ENCODE data around the gene GALNT18. TPM values are rescaled to one million over a fixed set of nuclear protein-coding genes. Genes with fewer than 3 reads are reported as not detected.

GALNT18 gene
- total and polyA plus RNA-seq, 2 of the 4 experiments (the other 2 are of a cell fraction), result 9.5 to 11.3 TPM

DNA sequence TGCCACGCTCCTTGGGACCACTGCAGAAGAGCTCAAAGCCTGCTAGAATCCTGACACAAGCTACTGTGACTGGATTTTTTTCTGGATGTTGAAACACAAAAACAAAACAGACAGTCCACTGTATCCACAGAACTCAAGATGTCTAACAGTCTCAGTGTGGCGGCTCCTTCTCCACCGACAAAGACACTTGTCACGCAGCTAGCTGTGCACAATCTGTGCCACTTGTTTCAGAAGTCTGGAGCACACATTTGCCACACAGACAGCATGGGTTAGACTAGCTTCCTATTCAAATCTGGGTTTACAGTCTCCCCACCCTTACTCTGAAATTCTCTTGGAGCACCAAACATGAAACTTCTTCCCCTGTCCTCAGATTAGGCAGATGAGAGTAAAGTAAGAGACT, 99.2 kb downstream of the GALNT18 start:
- Histone ChIP-seq H3K23ac (ENCODE audit: low read depth, low read length) (no peak overlapping the region), H4K5ac (ENCODE audit: low read depth, low read length) (no peak overlapping the region), H3K4me1 (ENCODE audit: control insufficient read depth, insufficient read depth, low read length) (no peaks in the 10 kb centered on the region), H3K4me3 (ENCODE audit: insufficient read depth, low read depth, low read length) (no peak overlapping the region), H3K27ac (ENCODE audit: insufficient read depth, low read length) (no peak overlapping the region), H3K18ac (ENCODE audit: low read depth, low read length) (no peak overlapping the region), H4K91ac (ENCODE audit: insufficient read depth, low read depth, low read length) (no peak overlapping the region), H2AFZ (replicated peaks; ENCODE audit: low read length, poor library complexity) (no peak overlapping the region), H2AK9ac (replicated peaks; ENCODE audit: low read depth, low read length, poor library complexity) (no peak overlapping the region), H3K4me2 (ENCODE audit: low read depth, low read length) (no peak overlapping the region), H4K20me1 (ENCODE audit: insufficient read depth, low read length) (no peaks in the 10 kb centered on the region; the same call in 1 of the 2 replicates), H2BK120ac (ENCODE audit: low read depth, low read length) (no peak overlapping the region), H2AK5ac (ENCODE audit: low read depth, low read length) (no peak overlapping the region), H4K8ac (ENCODE audit: low read depth in 2 of 2, low read length in 2 of 2) (no peak overlapping the region), H3K9me1 (ENCODE audit: insufficient read depth, low read length) (no peaks in the 10 kb centered on the region), H3K14ac (replicated peaks; ENCODE audit: low read depth, low read length) (no peak overlapping the region), H3K27me3 (ENCODE audit: control insufficient read depth, insufficient read depth, low read length) (peaks cover 2% of the 10 kb centered on the region; the same call in 1 of the 2 replicates), H2BK20ac (ENCODE audit: low read depth, low read length) (no peak overlapping the region), H3K9ac (ENCODE audit: low read depth, low read length) (no peak overlapping the region), H3K79me1 (ENCODE audit: low read depth in 1 of 2, low read length in 2 of 2) (no peaks in the 10 kb centered on the region; a peak in 1 of 4 replicates), H3K9me3 (ENCODE audit: control insufficient read depth, insufficient read depth, low read length) (no peaks in the 10 kb centered on the region), H3K56ac (ENCODE audit: extremely low read depth, insufficient read depth, low read length) (no peak overlapping the region), H2BK15ac (ENCODE audit: low read depth, low read length) (no peak overlapping the region), H3K4ac (ENCODE audit: low read depth, low read length) (no peak overlapping the region), H2BK5ac (ENCODE audit: low read depth, low read length, poor library complexity, severe bottlenecking) (no peak overlapping the region), H3K36me3 (ENCODE audit: control insufficient read depth, insufficient read depth, low read length) (no peaks in the 10 kb centered on the region)
- BruUV-seq (replicated peaks), result no TSS peak
- DNase-seq, result no peak
- ChIA-PET CTCF (interaction anchor here (0.6 to 1.1 kb wide), 2 partner anchors 54 to 488 kb away, joined by 3 read pairs; no protein-coding TSS in a partner anchor), POLR2A (ENCODE audit: unreplicated experiment) (no interaction called here)
- dilution Hi-C loops (cut with HindIII; ENCODE audit: low sequenced_read_pairs, unreplicated experiment) (no loop called here), in situ Hi-C loops (cut with MboI; ENCODE audit: low sequenced_read_pairs) (no loop called here), intact Hi-C loops (cut with micrococcal nuclease) (no loop called here)
- TF ChIP-seq MAFK (IDR thresholded peaks at IDR 0.05; ENCODE audit: low read depth, low read length) (no peak), CTCF (conservative IDR thresholded peaks at IDR 0.05; ENCODE audit: low read depth, low read length) (no peak), RCOR1 (IDR thresholded peaks at IDR 0.05; ENCODE audit: insufficient replicate concordance, low read length) (no peak), CEBPB (IDR thresholded peaks at IDR 0.05; ENCODE audit: low read depth, low read length) (no peak), RAD21 (IDR thresholded peaks at IDR 0.05; ENCODE audit: low read length) (no peak), MAZ (IDR thresholded peaks at IDR 0.05; ENCODE audit: borderline replicate concordance, low read depth, low read length) (no peak), BHLHE40 (IDR thresholded peaks at IDR 0.05; ENCODE audit: low read depth, low read length) (no peak), FOS (IDR thresholded peaks at IDR 0.05; ENCODE audit: low read depth, low read length) (no peak), NFE2L2 (IDR thresholded peaks at IDR 0.05; ENCODE audit: low read depth, low read length) (no peak), POLR2A (IDR thresholded peaks at IDR 0.05; ENCODE audit: low read depth, low read length) (no peak), SMC3 (IDR thresholded peaks at IDR 0.05; ENCODE audit: low read depth, low read length) (no peak), RFX5 (IDR thresholded peaks at IDR 0.05; ENCODE audit: low read depth, low read length) (no peak), CHD1 (IDR thresholded peaks at IDR 0.05; ENCODE audit: low read depth, low read length) (no peak), MXI1 (IDR thresholded peaks at IDR 0.05; ENCODE audit: borderline replicate concordance, low read depth, low read length) (no peak)
- TF ChIP-seq, protein P1, sequence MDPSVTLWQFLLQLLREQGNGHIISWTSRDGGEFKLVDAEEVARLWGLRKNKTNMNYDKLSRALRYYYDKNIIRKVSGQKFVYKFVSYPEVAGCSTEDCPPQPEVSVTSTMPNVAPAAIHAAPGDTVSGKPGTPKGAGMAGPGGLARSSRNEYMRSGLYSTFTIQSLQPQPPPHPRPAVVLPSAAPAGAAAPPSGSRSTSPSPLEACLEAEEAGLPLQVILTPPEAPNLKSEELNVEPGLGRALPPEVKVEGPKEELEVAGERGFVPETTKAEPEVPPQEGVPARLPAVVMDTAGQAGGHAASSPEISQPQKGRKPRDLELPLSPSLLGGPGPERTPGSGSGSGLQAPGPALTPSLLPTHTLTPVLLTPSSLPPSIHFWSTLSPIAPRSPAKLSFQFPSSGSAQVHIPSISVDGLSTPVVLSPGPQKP (IDR thresholded peaks at IDR 0.05; ENCODE audit: borderline replicate concordance, low read depth, low read length), result no peak
- TF ChIP-seq, protein P2, sequence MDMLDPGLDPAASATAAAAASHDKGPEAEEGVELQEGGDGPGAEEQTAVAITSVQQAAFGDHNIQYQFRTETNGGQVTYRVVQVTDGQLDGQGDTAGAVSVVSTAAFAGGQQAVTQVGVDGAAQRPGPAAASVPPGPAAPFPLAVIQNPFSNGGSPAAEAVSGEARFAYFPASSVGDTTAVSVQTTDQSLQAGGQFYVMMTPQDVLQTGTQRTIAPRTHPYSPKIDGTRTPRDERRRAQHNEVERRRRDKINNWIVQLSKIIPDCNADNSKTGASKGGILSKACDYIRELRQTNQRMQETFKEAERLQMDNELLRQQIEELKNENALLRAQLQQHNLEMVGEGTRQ (IDR thresholded peaks at IDR 0.05; ENCODE audit: low read depth, low read length), result no peak
- no peak for ATAC-seq (ENCODE audit: low read depth)
- 89% methylated on average over 4 of the region's 4 CpGs; no CpG with 5 or more reads in 1 of the 2 experiments for WGBS, 2 experiments (ENCODE audit: extremely low coverage in 2 of 2, insufficient read length in 1 of 2)

All from IMR-90 (cell line).